A549 (cell line): Measurements from ENCODE around the gene ABCC3. TPM values are rescaled to one million over a fixed set of nuclear protein-coding genes. Genes with fewer than 3 reads are reported as not detected.
A peak's percentile ranks its signal among the peaks of the same experiment; 100 is the strongest.

Experiments used
- ATAC-seq, 2 experiments: fragments of 200-7000 bp in 1 of 2; fragments of >200 bp in 1 of 2; cut with Nextera tagmentation in 1 of 2; cut with Tn5 transposase in 1 of 2; 3 replicates each; pipeline versions ENCODE4 v1.8.0 to v1.9.1; 2018 to 2020; ENCODE audit warnings: mild to moderate bottlenecking in 1 of 2, moderate library complexity in 1 of 2
- CTCF ChIA-PET: fragments of 300-600 bp; sonication (Branson Sonifier 250); formaldehyde crosslinking; extraction: SDS; loops from one replicate; lab custom pipeline; 2021; ENCODE audit warnings: antibody characterized with exemption, inconsistent platforms; lab: Yijun Ruan, JAX
- POLR2A ChIA-PET: fragments of 350-600 bp; formaldehyde crosslinking; extraction: SDS; loops from one replicate; lab custom pipeline; 2021; ENCODE audit warnings: antibody characterized with exemption, inconsistent platforms; lab: Yijun Ruan, JAX
- DNase-seq, 2 experiments: peaks; one replicate each; pipeline versions ENCODE4 v3.0.0 to v3.0.0-alpha.2; 2011 to 2016; ENCODE audit warnings: low read depth in 1 of 2, low spot score in 1 of 2
- FAIRE-seq: peaks from 2 replicates; lab custom pipeline; 2011; peaks lifted over from hg19 to GRCh38; lab: Jason Lieb, UNC
- H3K27ac ChIP-seq, 2 experiments: fragments of >200 bp; sonication (Bioruptor Twin); formaldehyde crosslinking; 3 replicates each; pipeline ENCODE4 v1.5.1; 2016 to 2017
- H3K4me1 ChIP-seq: fragments of >200 bp; sonication (Bioruptor Twin); formaldehyde crosslinking; 3 replicates; pipeline ENCODE4 v1.6.1; 2016
- H3K4me2 ChIP-seq: fragments of >200 bp; sonication (Bioruptor Twin); formaldehyde crosslinking; 3 replicates; pipeline ENCODE4 v1.6.1; 2016
- H3K4me3 ChIP-seq: fragments of >200 bp; sonication (Bioruptor Twin); formaldehyde crosslinking; 3 replicates; pipeline ENCODE4 v1.5.1; 2016
- H3K9me3 ChIP-seq: fragments of >200 bp; sonication (Bioruptor Twin); formaldehyde crosslinking; 3 replicates; pipeline ENCODE4 v1.6.1; 2016
- BHLHE40 ChIP-seq: IDR thresholded peaks from 2 replicates; pipeline ENCODE4 v1.6.1; 2012; ENCODE audit warnings: low read depth, low read length, inconsistent platforms
- CEBPB ChIP-seq, 2 experiments: fragments of >200 bp in 1 of 2; sonication (Bioruptor Twin) in 1 of 2; formaldehyde crosslinking in 1 of 2; IDR thresholded peaks; 2 replicates each; pipeline ENCODE4 v1.6.1; 2012 to 2016
- CHD2 ChIP-seq: fragments of 150-350 bp; IDR thresholded peaks from 2 replicates; pipeline ENCODE4 v1.6.1; 2014; ENCODE audit warnings: low read length; ENCODE audit not compliant: partially characterized antibody
- CHD4 ChIP-seq: fragments of 200-600 bp; sonication (generic); IDR thresholded peaks from 2 replicates; pipeline ENCODE4 v1.6.1; 2016; ENCODE audit warnings: antibody characterized with exemption, mild to moderate bottlenecking, borderline replicate concordance
- ELK1 ChIP-seq: fragments of 150-350 bp; IDR thresholded peaks from 2 replicates; pipeline ENCODE4 v1.6.1; 2014; ENCODE audit warnings: low read depth, mild to moderate bottlenecking, low read length
- GATA3 ChIP-seq: IDR thresholded peaks from 2 replicates; pipeline ENCODE4 v1.6.1; 2012; ENCODE audit warnings: borderline replicate concordance
- HDAC2 ChIP-seq: fragments of 200-600 bp; sonication (generic); IDR thresholded peaks from 2 replicates; pipeline ENCODE4 v1.6.1; 2016
- HOXB5 ChIP-seq: fragments of 250-450 bp; sonication (Bioruptor Pico); IDR thresholded peaks from 2 replicates; pipeline ENCODE4 v1.5.0; 2020; ENCODE audit warnings: mild to moderate bottlenecking, moderate library complexity
- JUN ChIP-seq, 2 experiments: fragments of >200 bp; sonication (Bioruptor Twin); formaldehyde crosslinking; IDR thresholded peaks; 2 replicates in 1 of 2; 3 replicates in 1 of 2; pipeline ENCODE4 v1.6.1; 2016 to 2017
- KDM1A ChIP-seq: fragments of 200-600 bp; sonication (generic); IDR thresholded peaks from 2 replicates; pipeline ENCODE4 v1.6.1; 2016; ENCODE audit warnings: low read depth, mild to moderate bottlenecking
- KDM5A ChIP-seq: fragments of 200-600 bp; sonication (generic); IDR thresholded peaks from 2 replicates; pipeline ENCODE4 v1.6.1; 2016; ENCODE audit warnings: antibody characterized with exemption, mild to moderate bottlenecking
- MAFK ChIP-seq: fragments of 450-650 bp; IDR thresholded peaks from 2 replicates; pipeline ENCODE4 v1.6.1; 2014; ENCODE audit not compliant: partially characterized antibody
- MAZ ChIP-seq: fragments of 150-350 bp; IDR thresholded peaks from 2 replicates; pipeline ENCODE4 v1.6.1; 2014; ENCODE audit warnings: antibody characterized with exemption, low read depth, low read length, borderline replicate concordance
- POLR2A ChIP-seq: IDR thresholded peaks from 2 replicates; pipeline ENCODE4 v1.6.1; 2012; ENCODE audit warnings: mild to moderate bottlenecking, low read length
- RCOR1 ChIP-seq: fragments of 150-350 bp; IDR thresholded peaks from 2 replicates; pipeline ENCODE4 v1.6.1; 2014; ENCODE audit warnings: antibody characterized with exemption, low read length, low read depth
- TFCP2L1 ChIP-seq: fragments of 250-450 bp; sonication (Bioruptor Pico); IDR thresholded peaks from 2 replicates; pipeline ENCODE4 v1.5.0; 2021; ENCODE audit warnings: mild to moderate bottlenecking
- TP53 ChIP-seq: fragments of 250-450 bp; sonication (Bioruptor Pico); IDR thresholded peaks from 2 replicates; pipeline ENCODE4 v1.5.0; 2021; ENCODE audit warnings: mild to moderate bottlenecking, moderate library complexity
- ZFP36 ChIP-seq: fragments of 450-650 bp; IDR thresholded peaks from 2 replicates; pipeline ENCODE4 v1.6.1; 2014; ENCODE audit warnings: borderline replicate concordance; ENCODE audit not compliant: partially characterized antibody
- ZNF302 ChIP-seq: fragments of 250-450 bp; sonication (Bioruptor Pico); IDR thresholded peaks from 2 replicates; pipeline ENCODE4 v1.9.0; 2021; ENCODE audit warnings: inconsistent platforms, mild to moderate bottlenecking, moderate library complexity
- ZSCAN20 ChIP-seq: fragments of 250-450 bp; sonication (Bioruptor Pico); IDR thresholded peaks from 2 replicates; pipeline ENCODE4 v1.8.0; 2022; ENCODE audit warnings: mild to moderate bottlenecking, moderate library complexity
- WGBS: methylation state at CpG from one replicate; pipeline ENCODE4 v1.1.6; 2017; ENCODE audit errors: missing lambda C conversion rate; 5-methylcytosine and 5-hydroxymethylcytosine counted together
- polyA plus RNA-seq, 4 experiments: library from polyadenylated mRNA; depleted of rRNA in 3 of 4; stranded (reverse); fragments of >200 nt; fragmentation: RNase III in 1 of 4; extraction: RNeasy Plus Mini Kit Qiagen cat#74134 plus additional on column Dnase treatment in 1 of 4; gene quantifications; 2 replicates in 3 of 4; 3 replicates in 1 of 4; pipeline ENCODE4 v1.2.3, GENCODE V29; 2011 to 2017
- TF ChIP-seq, protein P1 (sequence below): fragments of 200-600 bp; sonication (generic); IDR thresholded peaks from 2 replicates; pipeline ENCODE4 v1.6.1; 2016; ENCODE audit warnings: antibody characterized with exemption, mild to moderate bottlenecking, moderate library complexity
- TF ChIP-seq, protein P2 (sequence below): fragments of 250-450 bp; sonication (Bioruptor Pico); IDR thresholded peaks from 2 replicates; pipeline ENCODE4 v1.5.0; 2020; ENCODE audit warnings: low read depth, mild to moderate bottlenecking, moderate library complexity
- TF ChIP-seq, protein P3 (sequence below): IDR thresholded peaks from 2 replicates; pipeline ENCODE4 v1.6.1; 2012

The ABCC3 gene
- polyA plus RNA-seq, 2 of the 4 experiments (the other 2 are of a cell fraction), result 248 to 342 TPM

DNA sequence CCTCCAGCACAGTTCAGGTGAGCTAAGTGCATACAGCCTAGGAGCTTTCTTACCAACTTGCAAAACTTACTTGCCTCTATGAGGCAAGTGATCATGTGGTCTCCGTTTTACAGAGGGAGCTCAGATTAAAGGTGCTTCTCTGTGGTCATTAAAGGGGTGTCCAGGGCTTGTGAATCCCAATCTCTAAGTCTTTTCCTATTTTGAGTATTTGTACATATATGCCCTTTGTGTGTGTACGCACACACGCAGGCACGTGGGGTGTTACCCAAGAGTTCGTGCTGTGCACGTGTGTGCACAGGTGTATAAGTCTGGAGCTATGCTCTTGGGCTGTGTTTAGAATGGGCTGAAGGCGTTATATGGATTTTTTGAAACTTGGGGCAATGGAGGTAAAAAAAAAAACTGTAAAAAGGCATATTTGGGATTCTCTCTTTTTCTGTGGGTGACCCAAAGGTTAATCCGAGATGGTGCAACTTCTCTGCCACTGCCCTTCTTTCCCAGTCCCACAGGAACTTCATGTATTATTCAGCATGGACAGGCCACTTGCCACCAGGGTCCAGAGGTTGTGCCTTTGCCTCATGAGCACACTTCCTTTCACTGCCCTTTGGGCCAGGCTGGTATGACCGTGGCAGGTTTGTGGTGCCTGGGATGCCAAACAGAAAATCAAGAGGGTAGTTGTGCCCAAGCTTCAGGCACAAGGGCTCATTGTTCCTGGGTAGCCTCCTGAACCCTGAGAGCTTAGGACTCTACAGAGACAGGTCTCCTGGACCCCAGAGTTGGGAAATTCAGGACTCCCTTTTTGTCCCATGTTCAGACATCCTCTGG lies 1.5 kb downstream of the ABCC3 start (continued):
- TF ChIP-seq ELK1 (no peak), MAFK (no peak), KDM5A (no peak)
- TF ChIP-seq, protein P1, sequence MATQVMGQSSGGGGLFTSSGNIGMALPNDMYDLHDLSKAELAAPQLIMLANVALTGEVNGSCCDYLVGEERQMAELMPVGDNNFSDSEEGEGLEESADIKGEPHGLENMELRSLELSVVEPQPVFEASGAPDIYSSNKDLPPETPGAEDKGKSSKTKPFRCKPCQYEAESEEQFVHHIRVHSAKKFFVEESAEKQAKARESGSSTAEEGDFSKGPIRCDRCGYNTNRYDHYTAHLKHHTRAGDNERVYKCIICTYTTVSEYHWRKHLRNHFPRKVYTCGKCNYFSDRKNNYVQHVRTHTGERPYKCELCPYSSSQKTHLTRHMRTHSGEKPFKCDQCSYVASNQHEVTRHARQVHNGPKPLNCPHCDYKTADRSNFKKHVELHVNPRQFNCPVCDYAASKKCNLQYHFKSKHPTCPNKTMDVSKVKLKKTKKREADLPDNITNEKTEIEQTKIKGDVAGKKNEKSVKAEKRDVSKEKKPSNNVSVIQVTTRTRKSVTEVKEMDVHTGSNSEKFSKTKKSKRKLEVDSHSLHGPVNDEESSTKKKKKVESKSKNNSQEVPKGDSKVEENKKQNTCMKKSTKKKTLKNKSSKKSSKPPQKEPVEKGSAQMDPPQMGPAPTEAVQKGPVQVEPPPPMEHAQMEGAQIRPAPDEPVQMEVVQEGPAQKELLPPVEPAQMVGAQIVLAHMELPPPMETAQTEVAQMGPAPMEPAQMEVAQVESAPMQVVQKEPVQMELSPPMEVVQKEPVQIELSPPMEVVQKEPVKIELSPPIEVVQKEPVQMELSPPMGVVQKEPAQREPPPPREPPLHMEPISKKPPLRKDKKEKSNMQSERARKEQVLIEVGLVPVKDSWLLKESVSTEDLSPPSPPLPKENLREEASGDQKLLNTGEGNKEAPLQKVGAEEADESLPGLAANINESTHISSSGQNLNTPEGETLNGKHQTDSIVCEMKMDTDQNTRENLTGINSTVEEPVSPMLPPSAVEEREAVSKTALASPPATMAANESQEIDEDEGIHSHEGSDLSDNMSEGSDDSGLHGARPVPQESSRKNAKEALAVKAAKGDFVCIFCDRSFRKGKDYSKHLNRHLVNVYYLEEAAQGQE, result no peak
- TF ChIP-seq, protein P2, sequence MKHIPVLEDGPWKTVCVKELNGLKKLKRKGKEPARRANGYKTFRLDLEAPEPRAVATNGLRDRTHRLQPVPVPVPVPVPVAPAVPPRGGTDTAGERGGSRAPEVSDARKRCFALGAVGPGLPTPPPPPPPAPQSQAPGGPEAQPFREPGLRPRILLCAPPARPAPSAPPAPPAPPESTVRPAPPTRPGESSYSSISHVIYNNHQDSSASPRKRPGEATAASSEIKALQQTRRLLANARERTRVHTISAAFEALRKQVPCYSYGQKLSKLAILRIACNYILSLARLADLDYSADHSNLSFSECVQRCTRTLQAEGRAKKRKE (CRISPR knock-in tag), result peak; percentile 82; the same call in 1 of the 2 replicates

GRCh38 chr17:50636804-50637195 lies 2.1 kb downstream of the ABCC3 start:
- ATAC-seq, result no peak
- 43% methylated on average over 7 of the region's 7 CpGs for WGBS
- TF ChIP-seq, protein P2 (CRISPR knock-in tag), result 0 out of 2 replicates have a peak, but pooled peaks have one; percentile 19
- TF ChIP-seq ZNF302 (CRISPR knock-in tag) (peak; percentile 20; the same call in 1 of the 2 replicates), RCOR1 (no peak), MAZ (no peak), TFCP2L1 (CRISPR knock-in tag) (0 out of 2 replicates have a peak, but pooled peaks have one; percentile 24)
- TF ChIP-seq, all 56 proteins: peak for 3
- Histone ChIP-seq H3K4me3 (peak overlapping the region; percentile 92), H3K9me3 (no peaks in the 10 kb centered on the region), H3K4me2 (peak overlapping the region; percentile 92), H3K27ac (peak overlapping the region; percentile 99 to 100), H3K4me1 (peaks cover 79% of the 10 kb centered on the region)
- POLR2A ChIA-PET, result interaction anchor here (0.6 to 8.0 kb wide), 8 partner anchors 9 to 76 kb away, joined by 3 to 237 read pairs (median 21); partner anchors contain the start of gene CACNA1G
- no peak for DNase-seq
- CTCF ChIA-PET, result interaction anchor here (0.9 to 48.0 kb wide), 10 partner anchors 9 to 159 kb away, joined by 3 to 2097 read pairs (median 6); partner anchors contain the start of gene ANKRD40
- FAIRE-seq, result no peak

- 4% methylated on average over 7 of the region's 7 CpGs for WGBS
- no peaks in the 10 kb centered on the region for H3K9me3 ChIP-seq
- no peak for ATAC-seq
- TF ChIP-seq CHD2 (peak; percentile 21), ZFP36 (peak; percentile 92), TP53 (CRISPR knock-in tag) (no peak; the same call in 1 of the 2 replicates), RCOR1 (peak; percentile 92; the same call in 1 of the 2 replicates), ZSCAN20 (CRISPR knock-in tag) (no peak), KDM5A (no peak), GATA3 (no peak; the same call in 1 of the 2 replicates), HDAC2 (peak; percentile 51; the same call in 1 of the 2 replicates), CHD4 (peak; percentile 81; the same call in 1 of the 2 replicates), JUN (IDR thresholded peaks at IDR 0.05) (no peak; a peak in 1 of 5 replicates), POLR2A (peak; percentile 25), MAZ (no peak), CEBPB (IDR thresholded peaks at IDR 0.05) (no peak), HOXB5 (peak; percentile 33; the same call in 1 of the 2 replicates), ZNF302 (CRISPR knock-in tag) (0 out of 2 replicates have a peak, but pooled peaks have one; percentile 63), BHLHE40 (no peak), KDM1A (peak; percentile 88; the same call in 1 of the 2 replicates)
- TF ChIP-seq, protein P3, sequence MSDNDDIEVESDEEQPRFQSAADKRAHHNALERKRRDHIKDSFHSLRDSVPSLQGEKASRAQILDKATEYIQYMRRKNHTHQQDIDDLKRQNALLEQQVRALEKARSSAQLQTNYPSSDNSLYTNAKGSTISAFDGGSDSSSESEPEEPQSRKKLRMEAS, result peak; percentile 32
- TF ChIP-seq, all 56 proteins: peak for 10
- ChIA-PET CTCF (interaction anchor here (1.2 to 48.0 kb wide), 9 partner anchors 11 to 312 kb away, joined by 3 to 2097 read pairs (median 4); partner anchors contain the start of gene ANKRD40), POLR2A (interaction anchor here (0.6 to 8.0 kb wide), 22 partner anchors 8 to 293 kb away, joined by 3 to 237 read pairs (median 12); partner anchors contain the start of genes CACNA1G, LUC7L3 and TOB1)
- H3K4me3 ChIP-seq, result peak overlapping the region; percentile 92
- H3K27ac ChIP-seq, result peak overlapping the region; percentile 99 to 100
- DNase-seq (no peak), FAIRE-seq (no peak)
- H3K4me2 ChIP-seq, result peak overlapping the region; percentile 92
- H3K4me1 ChIP-seq, result peaks cover 79% of the 10 kb centered on the region
These were observed 3.3 kb downstream of the ABCC3 start for GRCh38 chr17:50637829-50638605.
